ENCODE measurements around the gene CFAP299. TPM values are rescaled to one million over a fixed set of nuclear protein-coding genes. Genes with fewer than 3 reads are reported as not detected.

The CFAP299 gene
- total and polyA plus RNA-seq, 2 of the 13 experiments (the other 11 are each of a cell fraction or from before 2014, with no cell fraction given): not detected

DNA sequence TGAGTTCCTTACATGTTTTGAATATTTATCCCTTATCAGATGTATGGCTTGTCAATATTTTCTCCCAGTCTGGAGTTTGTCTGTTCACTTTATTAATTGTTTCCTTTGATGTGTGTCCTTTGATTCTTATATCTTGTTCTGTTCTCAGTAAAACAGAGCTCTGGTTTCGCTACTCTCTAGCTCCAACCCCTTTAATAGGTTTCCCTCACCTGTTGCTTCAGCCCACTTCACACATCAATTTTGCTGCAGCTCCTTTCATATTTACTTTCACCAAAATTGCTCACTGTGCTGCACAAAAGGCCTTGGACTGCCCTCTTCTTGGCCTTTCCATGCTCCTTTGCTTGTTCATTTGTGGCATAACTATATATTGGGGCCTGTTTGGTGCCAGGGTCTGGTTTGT is 85.1 kb downstream of the CFAP299 start:
- ATAC-seq (no peak), FAIRE-seq (no peak), DNase-seq (ENCODE audit: low spot score) (no peak)
- H3K27me3 ChIP-seq (ENCODE audit: control insufficient read depth in 1 of 2, insufficient read depth in 2 of 2, low read length in 2 of 2): no peaks in the 10 kb centered on the region
- no peaks in the 10 kb centered on the region for H3K36me3 ChIP-seq (replicated peaks in 1 of 2; ENCODE audit: control insufficient read depth in 1 of 2, insufficient read depth in 2 of 2, low read length in 2 of 2)
- no TSS peak for BruUV-seq (replicated peaks)
- no peak overlapping the region for H3K4me2 ChIP-seq (ENCODE audit: low read depth, low read length)
- H4K20me1 ChIP-seq (ENCODE audit: insufficient read depth, low read length): no peaks in the 10 kb centered on the region
- no peak overlapping the region for H3K27ac ChIP-seq (ENCODE audit: extremely low read length, insufficient read depth, low read length)
- CTCF ChIA-PET (ENCODE audit: low intra/inter-chr PET ratio, low total read pairs): no interaction called here
- H3K79me2 ChIP-seq (ENCODE audit: insufficient read depth, low read length): no peaks in the 10 kb centered on the region
- H3K4me3 ChIP-seq (replicated peaks in 1 of 3; ENCODE audit: insufficient read depth in 1 of 3, low read depth in 2 of 3, low read length in 3 of 3): no peak overlapping the region
- POLR2A ChIA-PET: no interaction called here
- no peaks in the 10 kb centered on the region for H3K4me1 ChIP-seq (ENCODE audit: insufficient read depth, low read length)
- no peaks in the 10 kb centered on the region for H3K9me3 ChIP-seq (ENCODE audit: low read length)
- H2AFZ ChIP-seq (ENCODE audit: low read length): no peak overlapping the region
- in situ Hi-C loops (cut with HindIII; ENCODE audit: extremely low pct_ligation_motif_present, low pct_unique_long_range_greater_than_20kb): no loop called here
- intact Hi-C loops (cut with micrococcal nuclease; ENCODE audit: unreplicated experiment): no loop called here
- no peak overlapping the region for H3K9ac ChIP-seq (ENCODE audit: insufficient read depth, low read depth, low read length)
- 3% methylated on average over 1 of the region's 1 CpG for WGBS (ENCODE audit: low lambda C conversion rate)
- TF ChIP-seq, protein P1, sequence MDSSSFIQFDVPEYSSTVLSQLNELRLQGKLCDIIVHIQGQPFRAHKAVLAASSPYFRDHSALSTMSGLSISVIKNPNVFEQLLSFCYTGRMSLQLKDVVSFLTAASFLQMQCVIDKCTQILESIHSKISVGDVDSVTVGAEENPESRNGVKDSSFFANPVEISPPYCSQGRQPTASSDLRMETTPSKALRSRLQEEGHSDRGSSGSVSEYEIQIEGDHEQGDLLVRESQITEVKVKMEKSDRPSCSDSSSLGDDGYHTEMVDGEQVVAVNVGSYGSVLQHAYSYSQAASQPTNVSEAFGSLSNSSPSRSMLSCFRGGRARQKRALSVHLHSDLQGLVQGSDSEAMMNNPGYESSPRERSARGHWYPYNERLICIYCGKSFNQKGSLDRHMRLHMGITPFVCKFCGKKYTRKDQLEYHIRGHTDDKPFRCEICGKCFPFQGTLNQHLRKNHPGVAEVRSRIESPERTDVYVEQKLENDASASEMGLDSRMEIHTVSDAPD (CRISPR knock-in tag; IDR thresholded peaks at IDR 0.05): no peak
- TF ChIP-seq, protein P2, sequence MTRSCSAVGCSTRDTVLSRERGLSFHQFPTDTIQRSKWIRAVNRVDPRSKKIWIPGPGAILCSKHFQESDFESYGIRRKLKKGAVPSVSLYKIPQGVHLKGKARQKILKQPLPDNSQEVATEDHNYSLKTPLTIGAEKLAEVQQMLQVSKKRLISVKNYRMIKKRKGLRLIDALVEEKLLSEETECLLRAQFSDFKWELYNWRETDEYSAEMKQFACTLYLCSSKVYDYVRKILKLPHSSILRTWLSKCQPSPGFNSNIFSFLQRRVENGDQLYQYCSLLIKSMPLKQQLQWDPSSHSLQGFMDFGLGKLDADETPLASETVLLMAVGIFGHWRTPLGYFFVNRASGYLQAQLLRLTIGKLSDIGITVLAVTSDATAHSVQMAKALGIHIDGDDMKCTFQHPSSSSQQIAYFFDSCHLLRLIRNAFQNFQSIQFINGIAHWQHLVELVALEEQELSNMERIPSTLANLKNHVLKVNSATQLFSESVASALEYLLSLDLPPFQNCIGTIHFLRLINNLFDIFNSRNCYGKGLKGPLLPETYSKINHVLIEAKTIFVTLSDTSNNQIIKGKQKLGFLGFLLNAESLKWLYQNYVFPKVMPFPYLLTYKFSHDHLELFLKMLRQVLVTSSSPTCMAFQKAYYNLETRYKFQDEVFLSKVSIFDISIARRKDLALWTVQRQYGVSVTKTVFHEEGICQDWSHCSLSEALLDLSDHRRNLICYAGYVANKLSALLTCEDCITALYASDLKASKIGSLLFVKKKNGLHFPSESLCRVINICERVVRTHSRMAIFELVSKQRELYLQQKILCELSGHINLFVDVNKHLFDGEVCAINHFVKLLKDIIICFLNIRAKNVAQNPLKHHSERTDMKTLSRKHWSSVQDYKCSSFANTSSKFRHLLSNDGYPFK (CRISPR knock-in tag; IDR thresholded peaks at IDR 0.05; ENCODE audit: borderline replicate concordance): no peak
- no peak for TF ChIP-seq SOX13 (IDR thresholded peaks at IDR 0.05)
- TF ChIP-seq SOX13 (CRISPR knock-in tag; conservative IDR thresholded peaks at IDR 0.05 in 1 of 2, IDR thresholded peaks at IDR 0.05 in 1 of 2): no peak
- TF ChIP-seq EED (CRISPR knock-in tag; IDR thresholded peaks at IDR 0.05): no peak
- TF ChIP-seq U2AF2 (IDR thresholded peaks at IDR 0.05; ENCODE audit: low read depth, low read length): no peak
- no peak for TF ChIP-seq ZBTB49 (CRISPR knock-in tag; IDR thresholded peaks at IDR 0.05; ENCODE audit: borderline replicate concordance)
- no peak for TF ChIP-seq ZNF180 (CRISPR knock-in tag; IDR thresholded peaks at IDR 0.05; ENCODE audit: borderline replicate concordance, low read depth)
- no peak for TF ChIP-seq SMYD3 (CRISPR knock-in tag; IDR thresholded peaks at IDR 0.05)
- TF ChIP-seq, protein P3, sequence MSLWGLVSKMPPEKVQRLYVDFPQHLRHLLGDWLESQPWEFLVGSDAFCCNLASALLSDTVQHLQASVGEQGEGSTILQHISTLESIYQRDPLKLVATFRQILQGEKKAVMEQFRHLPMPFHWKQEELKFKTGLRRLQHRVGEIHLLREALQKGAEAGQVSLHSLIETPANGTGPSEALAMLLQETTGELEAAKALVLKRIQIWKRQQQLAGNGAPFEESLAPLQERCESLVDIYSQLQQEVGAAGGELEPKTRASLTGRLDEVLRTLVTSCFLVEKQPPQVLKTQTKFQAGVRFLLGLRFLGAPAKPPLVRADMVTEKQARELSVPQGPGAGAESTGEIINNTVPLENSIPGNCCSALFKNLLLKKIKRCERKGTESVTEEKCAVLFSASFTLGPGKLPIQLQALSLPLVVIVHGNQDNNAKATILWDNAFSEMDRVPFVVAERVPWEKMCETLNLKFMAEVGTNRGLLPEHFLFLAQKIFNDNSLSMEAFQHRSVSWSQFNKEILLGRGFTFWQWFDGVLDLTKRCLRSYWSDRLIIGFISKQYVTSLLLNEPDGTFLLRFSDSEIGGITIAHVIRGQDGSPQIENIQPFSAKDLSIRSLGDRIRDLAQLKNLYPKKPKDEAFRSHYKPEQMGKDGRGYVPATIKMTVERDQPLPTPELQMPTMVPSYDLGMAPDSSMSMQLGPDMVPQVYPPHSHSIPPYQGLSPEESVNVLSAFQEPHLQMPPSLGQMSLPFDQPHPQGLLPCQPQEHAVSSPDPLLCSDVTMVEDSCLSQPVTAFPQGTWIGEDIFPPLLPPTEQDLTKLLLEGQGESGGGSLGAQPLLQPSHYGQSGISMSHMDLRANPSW (CRISPR knock-in tag; IDR thresholded peaks at IDR 0.05; ENCODE audit: borderline replicate concordance): no peak
- TF ChIP-seq TBX3 (IDR thresholded peaks at IDR 0.05; ENCODE audit: borderline replicate concordance): no peak
- TF ChIP-seq MNT (IDR thresholded peaks at IDR 0.05): no peak
- no peak for TF ChIP-seq KDM5B (CRISPR knock-in tag; IDR thresholded peaks at IDR 0.05; ENCODE audit: borderline replicate concordance)
- TF ChIP-seq GATA4 (IDR thresholded peaks at IDR 0.05; ENCODE audit: borderline replicate concordance, low read depth): no peak

All from HepG2 (cell line).